ENCODE data around the gene GSTT4.
"Not testable (repeated sequence)": the region's sequence is repeated elsewhere in the genome, so short reads cannot be mapped to it uniquely, and the experiment has no call there.

GSTT4 gene

GRCh38 chr22:23986538-23987178 lies 18.6 kb downstream of the GSTT4 start:
- DNase-seq, ATAC-seq: not testable (repeated sequence)

- ATAC-seq, DNase-seq: not testable (repeated sequence)
Observed at GRCh38 chr22:23986089-23986488, 19.2 kb downstream of the GSTT4 start.

- peak; percentile 78 for DNase-seq
- ATAC-seq = peak; percentile 85
Observed at GRCh38 chr22:23984430-23984829, 20.8 kb downstream of the GSTT4 start.

GRCh38 chr22:23980567-23980966 lies 24.7 kb downstream of the GSTT4 start:
- not testable (repeated sequence) for ATAC-seq

GRCh38 chr22:23979557-23980240 lies 25.6 kb downstream of the GSTT4 start, which contains the start of gene GSTT2:
Gene GSTT2 (plus strand): TSS chr22:23980134.
- DNase-seq, ATAC-seq: not testable (repeated sequence)

More at GRCh38 chr22:23980567-23980966, 24.7 kb downstream of the GSTT4 start:
- DNase-seq = not testable (repeated sequence)

- ATAC-seq, DNase-seq: not testable (repeated sequence)
Observed at GRCh38 chr22:23977304-23977703, 27.9 kb downstream of the GSTT4 start.

- DNase-seq, ATAC-seq: not testable (repeated sequence)
Observed at GRCh38 chr22:23974836-23975352, 30.4 kb downstream of the GSTT4 start.

- peak; percentile 98 for ATAC-seq
- not testable (repeated sequence) for DNase-seq
Observed at GRCh38 chr22:23974345-23974744, 30.9 kb downstream of the GSTT4 start, which contains the start of gene DDT. Gene DDT (minus strand): TSS chr22:23974441. CDS start chr22:23974414, 27 bp downstream.

- ATAC-seq, DNase-seq: not testable (repeated sequence)
Observed at GRCh38 chr22:23971927-23972326, 33.3 kb downstream of the GSTT4 start.

GRCh38 chr22:23970816-23971486 lies 34.3 kb downstream of the GSTT4 start:
- ATAC-seq = no peak
- no peak for DNase-seq

- DNase-seq (no peak), ATAC-seq (no peak)
Observed at GRCh38 chr22:23970201-23970641, 35.0 kb downstream of the GSTT4 start.

- DNase-seq (no peak), ATAC-seq (no peak)
Observed at GRCh38 chr22:23969071-23969470, 36.2 kb downstream of the GSTT4 start.

- peak; percentile 98 for ATAC-seq
- DNase-seq = not testable (repeated sequence)
Observed at GRCh38 chr22:23966568-23966967, 38.7 kb downstream of the GSTT4 start, which contains the start of gene DDTL. Gene DDTL (plus strand): TSS chr22:23966888. CDS start chr22:23966915, 27 bp downstream.

GRCh38 chr22:23966094-23966493 lies 39.2 kb downstream of the GSTT4 start:
- ATAC-seq, DNase-seq: not testable (repeated sequence)

- ATAC-seq, DNase-seq: not testable (repeated sequence)
Observed at GRCh38 chr22:23961084-23961771, 44.0 kb downstream of the GSTT4 start, which contains the start of gene GSTT2B. Gene GSTT2B (minus strand): TSS chr22:23961195. CDS start chr22:23961131, 64 bp downstream.

GRCh38 chr22:23956301-23956900 lies 48.9 kb downstream of the GSTT4 start:
- DNase-seq = peak; percentile 81
- peak; percentile 80 for ATAC-seq

- not testable (repeated sequence) for DNase-seq, ATAC-seq
Observed at GRCh38 chr22:23955886-23956285, 49.4 kb downstream of the GSTT4 start.

GRCh38 chr22:23954991-23955305 lies 50.3 kb downstream of the GSTT4 start:
- ATAC-seq = not testable (repeated sequence)

GRCh38 chr22:23954193-23954990 lies 50.9 kb downstream of the GSTT4 start:
- not testable (repeated sequence) for ATAC-seq, DNase-seq

More at GRCh38 chr22:23954991-23955305, 50.3 kb downstream of the GSTT4 start:
- DNase-seq = not testable (repeated sequence)

GRCh38 chr22:23953485-23953884 lies 51.8 kb downstream of the GSTT4 start:
- not testable (repeated sequence) for DNase-seq, ATAC-seq
